Cardiac fibroblast (primary cell): ENCODE results near the gene LRRC66.

Source experiments
- DNase-seq, 2 donors: peaks; one replicate each; pipeline versions ENCODE4 v3.0.0 to v3.0.0-alpha.2; 2010; ENCODE audit warnings: low read depth in 2 of 2
- H3K4me3 ChIP-seq, 2 donors: replicated peaks in 1 of 2; 1 replicate in 1 of 2; 2 replicates in 1 of 2; pipeline ENCODE4 v1.5.1; 2011; ENCODE audit warnings: low read depth in 2 of 2, low read length in 2 of 2, mild to moderate bottlenecking in 2 of 2, moderate library complexity in 1 of 2
- TF ChIP-seq, protein P1 (sequence below): IDR thresholded peaks from one replicate; pipeline ENCODE4 v1.5.1; 2011; ENCODE audit warnings: low read depth, mild to moderate bottlenecking, low read length, inconsistent platforms

The LRRC66 gene

DNA sequence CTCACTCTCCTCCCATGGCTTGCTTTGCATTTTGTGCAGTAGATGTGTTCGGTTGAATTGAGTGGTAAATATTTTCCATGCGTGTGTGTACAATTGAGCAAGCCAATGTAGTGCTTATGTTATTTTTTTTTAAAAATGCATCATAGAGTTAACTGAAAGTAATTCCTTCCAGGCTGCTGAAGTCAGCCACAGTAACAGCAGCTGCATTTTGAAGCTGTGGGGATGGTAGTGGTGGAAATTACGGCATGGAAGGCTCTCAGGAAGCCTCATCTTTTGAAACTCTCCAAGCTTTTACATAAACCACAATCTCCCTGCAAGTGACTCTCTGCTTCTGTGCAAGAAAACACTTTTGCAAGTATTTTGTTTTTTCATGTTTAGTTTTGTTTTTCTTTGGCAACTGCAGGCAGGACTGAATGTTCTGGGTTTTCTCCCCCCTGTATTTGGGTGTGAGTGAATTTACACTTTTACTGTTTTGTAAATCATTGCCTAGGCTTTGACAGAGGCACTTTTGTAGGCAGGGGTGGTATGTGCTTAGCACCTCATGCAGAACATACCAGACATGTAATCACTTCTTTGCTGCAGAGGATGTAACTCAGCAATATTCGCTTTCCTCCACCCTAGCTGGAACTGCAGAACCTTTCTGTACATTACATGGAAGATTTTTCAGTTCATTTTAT, 56.2 kb downstream of the LRRC66 start:
- TF ChIP-seq, protein P1, sequence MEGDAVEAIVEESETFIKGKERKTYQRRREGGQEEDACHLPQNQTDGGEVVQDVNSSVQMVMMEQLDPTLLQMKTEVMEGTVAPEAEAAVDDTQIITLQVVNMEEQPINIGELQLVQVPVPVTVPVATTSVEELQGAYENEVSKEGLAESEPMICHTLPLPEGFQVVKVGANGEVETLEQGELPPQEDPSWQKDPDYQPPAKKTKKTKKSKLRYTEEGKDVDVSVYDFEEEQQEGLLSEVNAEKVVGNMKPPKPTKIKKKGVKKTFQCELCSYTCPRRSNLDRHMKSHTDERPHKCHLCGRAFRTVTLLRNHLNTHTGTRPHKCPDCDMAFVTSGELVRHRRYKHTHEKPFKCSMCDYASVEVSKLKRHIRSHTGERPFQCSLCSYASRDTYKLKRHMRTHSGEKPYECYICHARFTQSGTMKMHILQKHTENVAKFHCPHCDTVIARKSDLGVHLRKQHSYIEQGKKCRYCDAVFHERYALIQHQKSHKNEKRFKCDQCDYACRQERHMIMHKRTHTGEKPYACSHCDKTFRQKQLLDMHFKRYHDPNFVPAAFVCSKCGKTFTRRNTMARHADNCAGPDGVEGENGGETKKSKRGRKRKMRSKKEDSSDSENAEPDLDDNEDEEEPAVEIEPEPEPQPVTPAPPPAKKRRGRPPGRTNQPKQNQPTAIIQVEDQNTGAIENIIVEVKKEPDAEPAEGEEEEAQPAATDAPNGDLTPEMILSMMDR, result no peak

DNA sequence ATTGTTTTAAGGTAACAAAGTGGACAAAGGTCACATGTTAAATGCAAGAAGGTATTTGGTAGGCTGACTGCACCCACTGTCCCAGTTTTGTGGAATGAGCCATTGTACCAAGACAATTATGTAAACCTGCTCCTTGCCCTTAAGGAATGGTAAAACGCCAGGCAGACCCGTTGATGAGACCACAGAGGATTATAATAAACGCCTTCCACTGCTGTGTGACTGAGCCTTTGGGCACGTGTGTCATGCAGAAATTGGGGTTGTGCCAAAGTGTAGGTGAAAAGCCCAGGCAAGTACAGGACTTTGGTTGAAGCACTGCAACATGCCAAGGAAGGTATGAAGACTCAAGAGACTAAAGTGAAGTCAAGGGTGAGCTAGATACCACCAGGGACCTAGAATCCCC, 59.7 kb downstream of the LRRC66 start:
- TF ChIP-seq, protein P1, result no peak
- no peak overlapping the region for H3K4me3 ChIP-seq
- no peak for DNase-seq

More for the DNA sequence above, 56.2 kb downstream of the LRRC66 start:
- no peak overlapping the region for H3K4me3 ChIP-seq
- DNase-seq, result no peak

- no peak for DNase-seq
- H3K4me3 ChIP-seq, result no peak overlapping the region
- TF ChIP-seq, protein P1, result no peak
These were observed 61.8 kb downstream of the LRRC66 start for GRCh38 chr4:51958199-51958968.
